ENCODE results near the gene ERLEC1. TPM values are rescaled to one million over a fixed set of nuclear protein-coding genes. Genes with fewer than 3 reads are reported as not detected.
"Not testable (repeated sequence)": the region's sequence is repeated elsewhere in the genome, so short reads cannot be mapped to it uniquely, and the experiment has no call there.

Gene ERLEC1
- polyA plus RNA-seq, 2 of the 4 experiments (the other 2 are of a cell fraction): 58.7 to 113 TPM

- 84% methylated on average over 6 of the region's 6 CpGs for WGBS (ENCODE audit: missing lambda C conversion rate)
- ChIA-PET POLR2A (no interaction called here), CTCF (no interaction called here)
- H3K4me1 ChIP-seq: no peaks in the 10 kb centered on the region
- DNase-seq (ENCODE audit: low read depth in 1 of 2, low spot score in 1 of 2) (no peak), FAIRE-seq (no peak), ATAC-seq (no peak)
- no peak overlapping the region for H3K4me3 ChIP-seq
- H3K9me3 ChIP-seq: no peaks in the 10 kb centered on the region
- TF ChIP-seq RFX5 (IDR thresholded peaks at IDR 0.05) (no peak), RARB (CRISPR knock-in tag; IDR thresholded peaks at IDR 0.05) (no peak), NPAS2 (CRISPR knock-in tag; IDR thresholded peaks at IDR 0.05; ENCODE audit: borderline replicate concordance) (no peak), FOSB (CRISPR knock-in tag; IDR thresholded peaks at IDR 0.05) (no peak), CBX8 (IDR thresholded peaks at IDR 0.05) (no peak), BCL3 (IDR thresholded peaks at IDR 0.05) (no peak), HEYL (CRISPR knock-in tag; IDR thresholded peaks at IDR 0.05) (no peak), ZFP36 (IDR thresholded peaks at IDR 0.05; ENCODE audit: borderline replicate concordance, partially characterized antibody) (no peak), TP53 (CRISPR knock-in tag; IDR thresholded peaks at IDR 0.05) (no peak), RAD21 (conservative IDR thresholded peaks at IDR 0.05 in 1 of 2, IDR thresholded peaks at IDR 0.05 in 1 of 2) (no peak), RNF2 (IDR thresholded peaks at IDR 0.05; ENCODE audit: borderline replicate concordance, low read depth) (no peak), MAZ (IDR thresholded peaks at IDR 0.05; ENCODE audit: borderline replicate concordance, low read depth, low read length) (no peak), FOSL2 (IDR thresholded peaks at IDR 0.05) (no peak), FOSL2 (CRISPR knock-in tag; IDR thresholded peaks at IDR 0.05) (no peak), HOXB5 (CRISPR knock-in tag; IDR thresholded peaks at IDR 0.05) (no peak), PHF8 (IDR thresholded peaks at IDR 0.05; ENCODE audit: borderline replicate concordance, low read depth) (no peak)
- H3K4me2 ChIP-seq: no peak overlapping the region
- H3K27ac ChIP-seq: no peak overlapping the region
These were observed 35.0 kb downstream of the ERLEC1 start for GRCh38 chr2:53821810-53822209.

DNA sequence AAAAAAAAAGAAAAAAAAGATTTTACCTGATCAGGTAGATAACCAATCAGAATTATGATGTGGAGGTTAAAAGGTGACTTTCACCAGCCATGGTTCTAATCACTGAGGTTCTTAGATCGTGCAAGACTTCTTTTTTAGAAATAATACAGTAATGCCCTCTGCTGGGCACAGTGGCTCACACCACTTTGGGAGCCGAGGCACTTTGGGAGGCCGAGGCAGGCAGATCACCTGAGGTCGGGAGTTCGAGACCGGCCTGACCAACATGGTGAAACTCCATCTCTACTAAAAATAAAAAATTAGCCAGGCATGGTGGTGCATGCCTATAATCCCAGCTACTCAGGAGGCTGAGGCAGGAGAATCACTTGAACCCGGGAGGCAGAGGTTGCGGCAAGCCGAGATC is 36.8 kb downstream of the ERLEC1 start:
- H3K4me2 ChIP-seq, H3K4me1 ChIP-seq, H3K4me3 ChIP-seq, H3K9me3 ChIP-seq, CTCF ChIA-PET, H3K27ac ChIP-seq, FAIRE-seq, POLR2A ChIA-PET: not testable (repeated sequence)
- 89% methylated on average over 9 of the region's 9 CpGs for WGBS (ENCODE audit: missing lambda C conversion rate)
- peak in 1 of 2 experiments; percentile 28 for DNase-seq (ENCODE audit: low read depth in 1 of 2, low spot score in 1 of 2)
- ATAC-seq: peak in 1 of 2 experiments; percentile 60; a peak in 3 of 6 replicates
- TF ChIP-seq RAD21 (conservative IDR thresholded peaks at IDR 0.05 in 1 of 2, IDR thresholded peaks at IDR 0.05 in 1 of 2) (peak; percentile 10 to 43; a peak in 2 of 5 replicates), CTCF (IDR thresholded peaks at IDR 0.05) (peak; percentile 24; the same call in 2 of the 3 replicates)

GRCh38 chr2:53826030-53826410 is 39.2 kb downstream of the ERLEC1 start:
- Histone ChIP-seq H3K27ac (no peak overlapping the region), H3K4me3 (no peak overlapping the region), H3K4me1 (no peaks in the 10 kb centered on the region), H3K9me3 (no peaks in the 10 kb centered on the region), H3K4me2 (no peak overlapping the region)
- no peak for DNase-seq (ENCODE audit: low read depth in 1 of 2, low spot score in 1 of 2)
- FAIRE-seq: no peak
- no peak for TF ChIP-seq EP300 (IDR thresholded peaks at IDR 0.05)
- TF ChIP-seq HEYL (CRISPR knock-in tag; IDR thresholded peaks at IDR 0.05): no peak
- no peak for TF ChIP-seq BHLHE40 (IDR thresholded peaks at IDR 0.05; ENCODE audit: low read depth, low read length)
- no peak for TF ChIP-seq EHF (CRISPR knock-in tag; IDR thresholded peaks at IDR 0.05)
- no peak for TF ChIP-seq ZC3H11A (IDR thresholded peaks at IDR 0.05)
- no peak for TF ChIP-seq PHF8 (IDR thresholded peaks at IDR 0.05; ENCODE audit: borderline replicate concordance, low read depth)
- no peak for TF ChIP-seq CBX8 (IDR thresholded peaks at IDR 0.05)
- no peak for TF ChIP-seq CTCF (IDR thresholded peaks at IDR 0.05)
- TF ChIP-seq, protein P1, sequence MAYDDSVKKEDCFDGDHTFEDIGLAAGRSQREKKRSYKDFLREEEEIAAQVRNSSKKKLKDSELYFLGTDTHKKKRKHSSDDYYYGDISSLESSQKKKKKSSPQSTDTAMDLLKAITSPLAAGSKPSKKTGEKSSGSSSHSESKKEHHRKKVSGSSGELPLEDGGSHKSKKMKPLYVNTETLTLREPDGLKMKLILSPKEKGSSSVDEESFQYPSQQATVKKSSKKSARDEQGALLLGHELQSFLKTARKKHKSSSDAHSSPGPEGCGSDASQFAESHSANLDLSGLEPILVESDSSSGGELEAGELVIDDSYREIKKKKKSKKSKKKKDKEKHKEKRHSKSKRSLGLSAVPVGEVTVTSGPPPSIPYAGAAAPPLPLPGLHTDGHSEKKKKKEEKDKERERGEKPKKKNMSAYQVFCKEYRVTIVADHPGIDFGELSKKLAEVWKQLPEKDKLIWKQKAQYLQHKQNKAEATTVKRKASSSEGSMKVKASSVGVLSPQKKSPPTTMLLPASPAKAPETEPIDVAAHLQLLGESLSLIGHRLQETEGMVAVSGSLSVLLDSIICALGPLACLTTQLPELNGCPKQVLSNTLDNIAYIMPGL (CRISPR knock-in tag; IDR thresholded peaks at IDR 0.05; ENCODE audit: borderline replicate concordance): no peak
- no peak for TF ChIP-seq FOSB (CRISPR knock-in tag; IDR thresholded peaks at IDR 0.05)
- no peak for TF ChIP-seq RCOR1 (IDR thresholded peaks at IDR 0.05; ENCODE audit: low read depth, low read length)
- no peak for TF ChIP-seq ESRRA (IDR thresholded peaks at IDR 0.05; ENCODE audit: borderline replicate concordance, low read length)
- 82% methylated on average over 1 of the region's 1 CpG for WGBS (ENCODE audit: missing lambda C conversion rate)
- ChIA-PET POLR2A (no interaction called here), CTCF (no interaction called here)
- no peak for ATAC-seq
